Mammary epithelial cell (primary cell): ENCODE data around the gene MAGI3.

ENCODE experiments used
- EZH2 ChIP-seq: IDR thresholded peaks from 2 replicates; pipeline ENCODE4 v1.6.1; 2012; ENCODE audit warnings: low read length, inconsistent platforms, borderline replicate concordance
- TF ChIP-seq, protein P1 (sequence below), 2 donors: IDR thresholded peaks in 1 of 2; conservative IDR thresholded peaks in 1 of 2; 2 replicates each; pipeline ENCODE4 v1.5.1; 2011 to 2012; ENCODE audit warnings: inconsistent platforms in 2 of 2, low read length in 2 of 2, mild to moderate bottlenecking in 2 of 2, control low read depth in 1 of 2, low read depth in 1 of 2; ENCODE audit not compliant: insufficient read depth in 1 of 2; ENCODE audit errors: extremely low read depth in 1 of 2

DNA sequence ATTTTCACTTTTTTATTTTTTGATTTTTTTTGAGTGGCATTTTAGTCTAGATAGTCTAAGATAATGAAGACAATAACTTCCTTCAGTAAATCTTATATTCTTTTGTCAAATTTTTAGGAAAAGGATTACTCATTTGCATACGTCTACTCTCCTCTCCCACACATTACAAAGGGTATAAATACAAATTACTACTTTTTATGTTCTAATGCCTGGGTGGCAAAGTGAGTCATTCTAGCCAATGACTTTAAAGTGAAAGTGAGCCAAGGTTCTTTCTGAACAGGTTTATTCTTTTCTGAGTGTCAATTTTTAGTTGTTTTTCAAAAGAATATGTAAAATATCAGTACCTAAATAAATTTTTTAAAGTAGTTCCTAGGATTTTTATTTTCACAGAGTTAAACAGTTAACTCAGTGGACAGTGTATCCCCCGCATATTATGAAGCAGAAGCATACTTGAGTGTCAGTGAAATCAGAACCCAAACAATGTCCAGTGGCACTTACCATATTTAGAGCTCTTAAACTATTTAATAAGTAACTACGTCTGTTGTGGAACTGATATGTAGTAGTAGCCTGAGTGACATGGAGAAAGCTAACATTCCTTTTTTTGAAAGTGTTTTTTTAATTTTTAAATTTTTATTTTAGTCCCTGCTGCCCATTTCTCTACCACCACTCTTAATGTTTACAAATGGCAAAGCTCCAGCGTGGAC, 227.3 kb downstream of the MAGI3 start:
- TF ChIP-seq, protein P1, sequence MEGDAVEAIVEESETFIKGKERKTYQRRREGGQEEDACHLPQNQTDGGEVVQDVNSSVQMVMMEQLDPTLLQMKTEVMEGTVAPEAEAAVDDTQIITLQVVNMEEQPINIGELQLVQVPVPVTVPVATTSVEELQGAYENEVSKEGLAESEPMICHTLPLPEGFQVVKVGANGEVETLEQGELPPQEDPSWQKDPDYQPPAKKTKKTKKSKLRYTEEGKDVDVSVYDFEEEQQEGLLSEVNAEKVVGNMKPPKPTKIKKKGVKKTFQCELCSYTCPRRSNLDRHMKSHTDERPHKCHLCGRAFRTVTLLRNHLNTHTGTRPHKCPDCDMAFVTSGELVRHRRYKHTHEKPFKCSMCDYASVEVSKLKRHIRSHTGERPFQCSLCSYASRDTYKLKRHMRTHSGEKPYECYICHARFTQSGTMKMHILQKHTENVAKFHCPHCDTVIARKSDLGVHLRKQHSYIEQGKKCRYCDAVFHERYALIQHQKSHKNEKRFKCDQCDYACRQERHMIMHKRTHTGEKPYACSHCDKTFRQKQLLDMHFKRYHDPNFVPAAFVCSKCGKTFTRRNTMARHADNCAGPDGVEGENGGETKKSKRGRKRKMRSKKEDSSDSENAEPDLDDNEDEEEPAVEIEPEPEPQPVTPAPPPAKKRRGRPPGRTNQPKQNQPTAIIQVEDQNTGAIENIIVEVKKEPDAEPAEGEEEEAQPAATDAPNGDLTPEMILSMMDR (conservative IDR thresholded peaks at IDR 0.05 in 1 of 2, IDR thresholded peaks at IDR 0.05 in 1 of 2; ENCODE audit: extremely low read depth in 1 of 2, insufficient read depth in 1 of 2, low read depth in 1 of 2, low read length in 2 of 2) = no peak
- TF ChIP-seq EZH2 = no peak
